Spleen (tissue), 7 donors: ENCODE measurements around the gene CREB3L2.
"Not testable (repeated sequence)": the region's sequence is repeated elsewhere in the genome, so short reads cannot be mapped to it uniquely, and the experiment has no call there.

Experiments
- CTCF ChIP-seq, 11 experiments: fragments of 200-600 bp in 7 of 11; fragments of 450-650 bp in 4 of 11; sonication (generic) in 4 of 11; IDR thresholded peaks in 8 of 11; conservative IDR thresholded peaks in 3 of 11; 1 replicate in 7 of 11; 2 replicates in 4 of 11; pipeline versions ENCODE4 v1.4.0 to v1.8.0; 2016 to 2021; ENCODE audit warnings: antibody characterized with exemption in 11 of 11, inconsistent platforms in 4 of 11, mild to moderate bottlenecking in 1 of 11
- POLR2A ChIP-seq, 3 donors: fragments of 450-650 bp; IDR thresholded peaks; one replicate each; pipeline ENCODE4 v1.5.1; 2017; ENCODE audit warnings: antibody characterized with exemption in 3 of 3, mild to moderate bottlenecking in 1 of 3
- POLR2AphosphoS5 ChIP-seq, 3 donors: sonication (generic); formaldehyde crosslinking; IDR thresholded peaks; one replicate each; pipeline ENCODE4 v1.5.1; 2017; ENCODE audit warnings: antibody characterized with exemption in 3 of 3
- donor health status: DM: no; HTN: no; CAD: no; lungs with moderate emphysema.
- donor health status: DM: no; HTN: no; CAD: no.
- donor health status: DM: no; HTN: no; CAD: no.

- TF ChIP-seq CTCF (IDR thresholded peaks at IDR 0.05 in 8 of 11, conservative IDR thresholded peaks at IDR 0.05 in 3 of 11); POLR2AphosphoS5 (IDR thresholded peaks at IDR 0.05); POLR2A (IDR thresholded peaks at IDR 0.05): not testable (repeated sequence)
Measured at GRCh38 chr7:138040063-138040462, 38.2 kb upstream of the CREB3L2 start.
